ENCODE results near the gene TMEM151B.
A peak's percentile ranks its signal among the peaks of the same experiment; 100 is the strongest.

Gene TMEM151B

GRCh38 chr6:44232676-44233566 lies 37.3 kb upstream of the TMEM151B start:
- no peak for DNase-seq (ENCODE audit: low read depth)

GRCh38 chr6:44233567-44234100 lies 36.6 kb upstream of the TMEM151B start:
- no peak for DNase-seq (ENCODE audit: low read depth)

GRCh38 chr6:44234101-44235025 lies 35.9 kb upstream of the TMEM151B start:
- no peak for DNase-seq (ENCODE audit: low read depth)

- DNase-seq (ENCODE audit: low read depth), result no peak
Observed at GRCh38 chr6:44235269-44235668, 35.0 kb upstream of the TMEM151B start.

- DNase-seq (ENCODE audit: low read depth), result no peak
Observed at GRCh38 chr6:44235891-44236516, 34.2 kb upstream of the TMEM151B start.

- DNase-seq (ENCODE audit: low read depth), result peak; percentile 47
Observed at GRCh38 chr6:44237021-44237812, 33.0 kb upstream of the TMEM151B start.

- DNase-seq (ENCODE audit: low read depth), result peak; percentile 64
Observed at GRCh38 chr6:44237813-44238433, 32.3 kb upstream of the TMEM151B start.

- no peak for DNase-seq (ENCODE audit: low read depth)
Observed at GRCh38 chr6:44238687-44239350, 31.4 kb upstream of the TMEM151B start.

GRCh38 chr6:44243345-44243744 lies 26.9 kb upstream of the TMEM151B start:
- DNase-seq (ENCODE audit: low read depth), result no peak

GRCh38 chr6:44245391-44245911 lies 24.8 kb upstream of the TMEM151B start:
- no peak for DNase-seq (ENCODE audit: low read depth)

GRCh38 chr6:44245912-44246662 lies 24.2 kb upstream of the TMEM151B start:
- DNase-seq (ENCODE audit: low read depth), result peak; percentile 70

- peak; percentile 97 for DNase-seq (ENCODE audit: low read depth)
Observed at GRCh38 chr6:44246663-44247337, 23.4 kb upstream of the TMEM151B start, which contains the start of gene HSP90AB1. Gene HSP90AB1 (plus strand): TSS chr6:44247101. CDS start chr6:44248630, 1,529 bp downstream.

- peak; percentile 83 for DNase-seq (ENCODE audit: low read depth)
Observed at GRCh38 chr6:44247338-44248302, 22.6 kb upstream of the TMEM151B start.

GRCh38 chr6:44248579-44248978 lies 21.7 kb upstream of the TMEM151B start:
- no peak for DNase-seq (ENCODE audit: low read depth)

- DNase-seq (ENCODE audit: low read depth), result no peak
Observed at GRCh38 chr6:44249082-44249748, 21.0 kb upstream of the TMEM151B start.

- DNase-seq (ENCODE audit: low read depth), result no peak
Observed at GRCh38 chr6:44250067-44250717, 20.1 kb upstream of the TMEM151B start.

Data from T follicular helper cell (primary cell).